Brain pericyte (primary cell): Measurements from ENCODE around the gene TF.

Experiments used
- DNase-seq: peaks from one replicate; pipeline ENCODE4 v3.0.0-alpha.2; 2012; ENCODE audit warnings: low read depth, low spot score

The TF gene

GRCh38 chr3:133835418-133835743, 89.2 kb downstream of the TF start:
- no peak for DNase-seq

GRCh38 chr3:133835961-133836360, 89.8 kb downstream of the TF start:
- DNase-seq, result no peak

GRCh38 chr3:133836497-133837158, 90.4 kb downstream of the TF start:
- no peak for DNase-seq

- DNase-seq, result no peak
Measured at GRCh38 chr3:133837487-133838295, 91.5 kb downstream of the TF start.

- no peak for DNase-seq
Measured at GRCh38 chr3:133838296-133838789, 92.2 kb downstream of the TF start.

- no peak for DNase-seq
Measured at GRCh38 chr3:133838916-133839800, 93.0 kb downstream of the TF start.

- DNase-seq, result no peak
Measured at GRCh38 chr3:133840055-133840737, 94.0 kb downstream of the TF start.

- no peak for DNase-seq
Measured at GRCh38 chr3:133840767-133841166, 94.6 kb downstream of the TF start.

- no peak for DNase-seq
Measured at GRCh38 chr3:133841196-133841595, 95.0 kb downstream of the TF start.

GRCh38 chr3:133842158-133842557, 96.0 kb downstream of the TF start:
- DNase-seq, result no peak

GRCh38 chr3:133843634-133844033, 97.4 kb downstream of the TF start:
- DNase-seq, result peak; percentile 80

- no peak for DNase-seq
Measured at GRCh38 chr3:133845127-133845526, 98.9 kb downstream of the TF start.
